HepG2 (cell line): ENCODE results near the gene MRPL20. TPM values are rescaled to one million over a fixed set of nuclear protein-coding genes. Genes with fewer than 3 reads are reported as not detected.

ENCODE experiments used
- ELF1 ChIP-seq: sonication (generic); formaldehyde crosslinking; IDR thresholded peaks from 2 replicates; pipeline ENCODE4 v1.4.0; 2020; ENCODE audit warnings: missing genetic modification reagents
- ETV6 ChIP-seq: sonication (generic); formaldehyde crosslinking; conservative IDR thresholded peaks from 2 replicates; pipeline ENCODE4 v1.4.0; 2020; ENCODE audit warnings: missing genetic modification reagents
- MBD4 ChIP-seq: IDR thresholded peaks from 2 replicates; pipeline ENCODE4 v1.6.1; 2012; ENCODE audit warnings: low read length, inconsistent platforms, borderline replicate concordance
- MLXIP ChIP-seq: sonication (generic); formaldehyde crosslinking; IDR thresholded peaks from 2 replicates; pipeline ENCODE4 v1.9.0; 2021; ENCODE audit warnings: missing genetic modification reagents, borderline replicate concordance
- MXD1 ChIP-seq: sonication (generic); formaldehyde crosslinking; IDR thresholded peaks from 2 replicates; pipeline ENCODE4 v1.4.0; 2020; ENCODE audit warnings: mild to moderate bottlenecking, missing genetic modification reagents
- NFE2 ChIP-seq: sonication (generic); formaldehyde crosslinking; IDR thresholded peaks from 2 replicates; pipeline ENCODE4 v1.4.0; 2020; ENCODE audit warnings: missing genetic modification reagents
- PHF8 ChIP-seq: sonication (generic); formaldehyde crosslinking; IDR thresholded peaks from 2 replicates; pipeline ENCODE4 v1.5.0; 2020; ENCODE audit warnings: missing genetic modification reagents
- PLRG1 ChIP-seq: fragments of 450-650 bp; conservative IDR thresholded peaks from 2 replicates; pipeline ENCODE4 v1.6.1; 2016
- RBAK ChIP-seq: sonication (generic); formaldehyde crosslinking; IDR thresholded peaks from 2 replicates; pipeline ENCODE4 v1.5.1; 2020; ENCODE audit warnings: mild to moderate bottlenecking, missing genetic modification reagents
- RFXAP ChIP-seq: sonication (generic); formaldehyde crosslinking; IDR thresholded peaks from 2 replicates; pipeline ENCODE4 v1.4.0; 2020; ENCODE audit warnings: missing genetic modification reagents, borderline replicate concordance
- SP1 ChIP-seq, 2 experiments: fragments of 450-650 bp in 1 of 2; sonication (generic) in 1 of 2; formaldehyde crosslinking in 1 of 2; IDR thresholded peaks; 2 replicates each; pipeline versions ENCODE4 v1.4.0 to v1.6.1; 2016 to 2020; ENCODE audit warnings: missing genetic modification reagents in 1 of 2
- TMF1 ChIP-seq: sonication (generic); formaldehyde crosslinking; IDR thresholded peaks from 2 replicates; pipeline ENCODE4 v1.8.1; 2022; ENCODE audit warnings: low read depth, missing genetic modification reagents
- YY1 ChIP-seq: IDR thresholded peaks from 2 replicates; pipeline ENCODE4 v1.6.1; 2011; ENCODE audit warnings: low read length, low read depth, moderate library complexity, mild to moderate bottlenecking; ENCODE audit not compliant: insufficient read depth, insufficient replicate concordance
- ZBTB4 ChIP-seq: sonication (generic); formaldehyde crosslinking; IDR thresholded peaks from 2 replicates; pipeline ENCODE4 v1.4.0; 2020; ENCODE audit warnings: missing genetic modification reagents, mild to moderate bottlenecking, borderline replicate concordance
- ZMYM4 ChIP-seq: sonication (generic); formaldehyde crosslinking; IDR thresholded peaks from 2 replicates; pipeline ENCODE4 v1.8.1; 2023; ENCODE audit warnings: mild to moderate bottlenecking, missing genetic modification reagents
- ZNF280D ChIP-seq: sonication (generic); formaldehyde crosslinking; IDR thresholded peaks from 2 replicates; pipeline ENCODE4 v1.5.1; 2020; ENCODE audit warnings: mild to moderate bottlenecking, missing genetic modification reagents
- ZNF431 ChIP-seq: sonication (generic); formaldehyde crosslinking; IDR thresholded peaks from 2 replicates; pipeline ENCODE4 v1.9.0; 2022; ENCODE audit warnings: missing genetic modification reagents, low read depth, mild to moderate bottlenecking, borderline replicate concordance
- ZNF512 ChIP-seq: sonication (generic); formaldehyde crosslinking; IDR thresholded peaks from 2 replicates; pipeline ENCODE4 v1.4.0; 2020; ENCODE audit warnings: mild to moderate bottlenecking, missing genetic modification reagents
- ZNF672 ChIP-seq: sonication (generic); formaldehyde crosslinking; IDR thresholded peaks from 2 replicates; pipeline ENCODE4 v1.8.1; 2022; ENCODE audit warnings: missing genetic modification reagents
- polyA plus RNA-seq, 8 experiments: library from polyadenylated mRNA; depleted of rRNA in 3 of 8; stranded (reverse) in 7 of 8; unstranded in 1 of 8; fragments of >200 nt; fragmentation: Illumina TruSeq in 4 of 8; extraction: Trizol in 4 of 8; gene quantifications; 2 replicates each; pipeline versions ENCODE4 v1.2.1 to v1.2.3, GENCODE V29; 2011 to 2016; ENCODE audit warnings: low read depth in 4 of 8, missing spikeins in 1 of 8, mixed read lengths in 1 of 8; ENCODE audit not compliant: insufficient read depth in 1 of 8
- total RNA-seq, 5 experiments: library from RNA; depleted of rRNA; stranded (reverse); fragments of >200 nt; fragmentation: Illumina TruSeq; extraction: Trizol; gene quantifications; 2 replicates each; pipeline ENCODE4 v1.2.3, GENCODE V29; 2016; ENCODE audit warnings: low read depth in 1 of 5

Gene MRPL20
- total and polyA plus RNA-seq, 2 of the 13 experiments (the other 11 are each of a cell fraction or from before 2014, with no cell fraction given): 59.2 to 127 TPM

- TF ChIP-seq RBAK (CRISPR knock-in tag): no peak
- TF ChIP-seq ZNF672: no peak
- no peak for TF ChIP-seq ZMYM4
- no peak for TF ChIP-seq ZNF431 (CRISPR knock-in tag)
- TF ChIP-seq RFXAP (CRISPR knock-in tag): no peak
- no peak for TF ChIP-seq SP1 (IDR thresholded peaks at IDR 0.05)
- no peak for TF ChIP-seq SP1 (CRISPR knock-in tag; IDR thresholded peaks at IDR 0.05)
- peak; percentile 76 for TF ChIP-seq YY1
- no peak for TF ChIP-seq ZNF512 (CRISPR knock-in tag)
- TF ChIP-seq MBD4: no peak
- no peak for TF ChIP-seq ZBTB4
- no peak for TF ChIP-seq ZNF280D
- TF ChIP-seq PLRG1: no peak
- TF ChIP-seq MLXIP (CRISPR knock-in tag): no peak
- TF ChIP-seq TMF1: no peak
- peak; percentile 38; the same call in 1 of the 2 replicates for TF ChIP-seq PHF8 (CRISPR knock-in tag)
- peak; percentile 81 for TF ChIP-seq ELF1 (CRISPR knock-in tag)
- no peak for TF ChIP-seq NFE2 (CRISPR knock-in tag)
- TF ChIP-seq ETV6 (CRISPR knock-in tag): no peak
- TF ChIP-seq MXD1 (CRISPR knock-in tag): no peak
These were observed 45.1 kb downstream of the MRPL20 start (continued) for GRCh38 chr1:1361982-1362423.
